ENCODE data around the gene TIMM9. TPM values are rescaled to one million over a fixed set of nuclear protein-coding genes. Genes with fewer than 3 reads are reported as not detected.

Gene TIMM9
- 27.5 to 32.4 TPM (median 32.4 TPM) in 3 replicates for total RNA-seq
- long read RNA-seq, partial matches to known transcripts, result 13 of 17 reads
- long read RNA-seq, other reads (novel, unspliced or antisense), result 1 of 17 reads

- DNase-seq (ENCODE audit: low spot score), result peak; percentile 99
- no peaks in the 10 kb centered on the region for H3K36me3 Mint-ChIP-seq (ENCODE audit: low read depth)
- peak within 1 kb of the TSS; percentile 92 for H3K27ac Mint-ChIP-seq (ENCODE audit: unreplicated experiment)
- peak within 1 kb of the TSS; percentile 80 for H3K4me3 Mint-ChIP-seq (ENCODE audit: unreplicated experiment)
- TF ChIP-seq CTCF (IDR thresholded peaks at IDR 0.05), result no peak
- H3K27me3 Mint-ChIP-seq (ENCODE audit: low read depth), result no peaks in the 10 kb centered on the region
- H3K9me3 Mint-ChIP-seq (ENCODE audit: low read depth), result no peaks in the 10 kb centered on the region
- H3K4me1 Mint-ChIP-seq (ENCODE audit: low read depth), result peaks cover 34% of the 10 kb centered on the region
Measured at GRCh38 chr14:58427281-58428117, at the start of gene TIMM9, which contains the start of gene KIAA0586. Gene TIMM9, minus strand, starts transcription at chr14:58427531. Its CDS starts 15,586 bp downstream, at chr14:58411945. Gene KIAA0586, plus strand, starts transcription at chr14:58427719. Its CDS starts 546 bp downstream, at chr14:58428265.

- DNase-seq (ENCODE audit: low spot score), result no peak
Measured at GRCh38 chr14:58476320-58476719, 49.0 kb upstream of the TIMM9 start.

GRCh38 chr14:58469309-58469708, 42.0 kb upstream of the TIMM9 start:
- no peak for DNase-seq (ENCODE audit: low spot score)
- H3K36me3 Mint-ChIP-seq (ENCODE audit: low read depth), result peaks cover 11% of the 10 kb centered on the region

More at GRCh38 chr14:58476320-58476719, 49.0 kb upstream of the TIMM9 start:
- Mint-ChIP-seq H3K9me3 (ENCODE audit: low read depth) (no peaks in the 10 kb centered on the region), H3K4me1 (ENCODE audit: low read depth) (no peaks in the 10 kb centered on the region), H3K27ac (ENCODE audit: unreplicated experiment) (no peak overlapping the region), H3K36me3 (ENCODE audit: low read depth) (peaks cover 27% of the 10 kb centered on the region), H3K4me3 (ENCODE audit: unreplicated experiment) (no peak overlapping the region), H3K27me3 (ENCODE audit: low read depth) (no peaks in the 10 kb centered on the region)
- TF ChIP-seq CTCF (IDR thresholded peaks at IDR 0.05), result no peak

GRCh38 chr14:58467575-58467974, 40.2 kb upstream of the TIMM9 start:
- peak; percentile 10 for TF ChIP-seq CTCF (IDR thresholded peaks at IDR 0.05)
- no peak for DNase-seq (ENCODE audit: low spot score)
- H3K27ac Mint-ChIP-seq (ENCODE audit: unreplicated experiment), result no peak overlapping the region
- no peaks in the 10 kb centered on the region for H3K27me3 Mint-ChIP-seq (ENCODE audit: low read depth)
- H3K9me3 Mint-ChIP-seq (ENCODE audit: low read depth), result no peaks in the 10 kb centered on the region
- H3K36me3 Mint-ChIP-seq (ENCODE audit: low read depth), result peaks cover 11% of the 10 kb centered on the region
- H3K4me1 Mint-ChIP-seq (ENCODE audit: low read depth), result peaks cover 5% of the 10 kb centered on the region
- H3K4me3 Mint-ChIP-seq (ENCODE audit: unreplicated experiment), result no peak overlapping the region

More at GRCh38 chr14:58469309-58469708, 42.0 kb upstream of the TIMM9 start:
- TF ChIP-seq CTCF (IDR thresholded peaks at IDR 0.05), result no peak
- Mint-ChIP-seq H3K27ac (ENCODE audit: unreplicated experiment) (no peak overlapping the region), H3K4me3 (ENCODE audit: unreplicated experiment) (no peak overlapping the region), H3K9me3 (ENCODE audit: low read depth) (no peaks in the 10 kb centered on the region), H3K27me3 (ENCODE audit: low read depth) (no peaks in the 10 kb centered on the region), H3K4me1 (ENCODE audit: low read depth) (peaks cover 5% of the 10 kb centered on the region)

- no peaks in the 10 kb centered on the region for H3K9me3 Mint-ChIP-seq (ENCODE audit: low read depth)
- no peak for DNase-seq (ENCODE audit: low spot score)
- H3K36me3 Mint-ChIP-seq (ENCODE audit: low read depth), result peaks cover 7% of the 10 kb centered on the region
- no peak overlapping the region for H3K4me3 Mint-ChIP-seq (ENCODE audit: unreplicated experiment)
- H3K27me3 Mint-ChIP-seq (ENCODE audit: low read depth), result no peaks in the 10 kb centered on the region
- H3K27ac Mint-ChIP-seq (ENCODE audit: unreplicated experiment), result no peak overlapping the region
- peaks cover 5% of the 10 kb centered on the region for H3K4me1 Mint-ChIP-seq (ENCODE audit: low read depth)
- TF ChIP-seq CTCF (IDR thresholded peaks at IDR 0.05), result no peak
Measured at GRCh38 chr14:58466459-58466858, 39.1 kb upstream of the TIMM9 start.

All from chondrocyte (in vitro differentiated cells).